GM21515 (cell line): Measurements from ENCODE around the gene GBE1.
"Not testable (repeated sequence)": the region's sequence is repeated elsewhere in the genome, so short reads cannot be mapped to it uniquely, and the experiment has no call there.

Source experiments
- ATAC-seq: cut with Tn5 transposase; IDR thresholded peaks from one replicate; pipeline ENCODE4 v1.9.1; 2021; ENCODE audit not compliant: unreplicated experiment

GBE1 gene

DNA sequence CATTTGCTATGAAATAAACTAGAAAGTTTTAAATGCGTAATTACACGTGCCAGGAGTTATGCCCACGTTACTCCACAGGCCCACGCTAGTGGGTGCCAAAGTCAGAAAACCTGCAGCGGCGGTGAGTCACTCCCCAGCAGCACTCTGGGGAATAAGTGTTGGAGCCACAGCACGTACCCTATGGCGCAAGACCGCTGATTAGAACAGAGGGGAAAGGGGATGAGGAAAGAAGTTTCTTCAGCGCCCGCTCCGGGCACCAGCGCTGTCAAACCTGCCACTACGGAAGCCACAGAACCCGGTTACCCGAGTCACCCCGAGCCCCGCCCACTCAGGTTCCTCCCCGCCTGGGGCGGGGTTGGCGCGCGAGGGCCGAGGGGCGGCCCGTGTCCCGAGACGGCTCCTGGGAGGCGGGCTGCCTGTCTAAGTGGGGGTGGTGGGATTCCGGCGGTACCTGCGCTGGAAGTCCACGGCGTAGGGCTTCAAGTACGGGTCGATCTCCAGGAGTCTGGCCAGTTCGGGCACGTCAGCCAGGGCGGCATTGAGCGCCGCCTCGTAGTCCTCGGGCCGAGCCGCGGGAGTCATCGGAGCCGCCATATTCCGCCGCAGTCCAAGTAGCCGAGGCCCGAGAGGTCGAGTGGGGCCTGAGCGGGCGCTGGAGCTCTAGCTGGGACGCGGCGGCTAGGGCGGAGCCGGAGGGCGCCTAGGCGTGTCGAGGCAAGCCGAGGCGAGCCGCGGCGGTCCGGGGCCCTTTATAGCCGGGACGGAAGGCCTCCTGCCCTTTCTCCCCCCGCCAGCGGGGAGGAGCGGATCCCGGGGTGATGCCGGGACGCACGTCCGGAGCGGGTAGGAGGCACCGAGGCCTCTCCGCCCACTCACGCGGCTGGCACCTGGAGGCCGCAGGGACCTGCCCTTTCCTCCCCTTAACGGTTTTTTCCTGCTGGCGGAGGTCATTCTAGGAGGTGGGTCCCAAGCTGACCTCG lies at the start of gene GBE1:
Gene GBE1, minus strand, starts transcription at position 722 of the 980 bp plus-strand sequence. Its CDS starts 128 bp downstream, at position 594.
- ATAC-seq = peak; percentile 92

GRCh38 chr3:81808900-81809299 lies 47.5 kb upstream of the GBE1 start:
- ATAC-seq = no peak

GRCh38 chr3:81799403-81799802 lies 38.0 kb upstream of the GBE1 start:
- ATAC-seq = no peak

GRCh38 chr3:81793410-81793809 lies 32.0 kb upstream of the GBE1 start:
- no peak for ATAC-seq

- ATAC-seq = no peak
Measured at GRCh38 chr3:81790117-81790516, 28.7 kb upstream of the GBE1 start.

DNA sequence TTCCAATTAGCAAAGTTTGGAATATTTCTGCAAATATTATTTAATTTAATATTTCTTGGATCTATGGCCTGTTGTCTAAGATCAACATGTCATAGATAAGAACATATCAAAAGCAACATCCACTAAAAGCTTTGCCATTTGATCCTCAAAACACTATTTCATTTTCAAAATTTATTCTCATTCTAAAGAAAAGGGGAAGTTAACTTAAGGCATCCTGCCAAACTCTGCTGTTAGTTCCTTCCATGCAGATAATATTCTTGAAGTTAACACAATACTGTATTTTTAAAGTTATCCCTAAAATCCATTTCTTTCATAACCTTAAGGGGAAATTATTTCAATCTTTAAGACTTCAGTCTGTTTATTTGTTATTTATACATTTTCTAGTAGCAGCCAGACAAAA lies 28.2 kb upstream of the GBE1 start:
- no peak for ATAC-seq

GRCh38 chr3:81788610-81789009 lies 27.2 kb upstream of the GBE1 start:
- peak; percentile 70 for ATAC-seq

- no peak for ATAC-seq
Measured at GRCh38 chr3:81788044-81788443, 26.6 kb upstream of the GBE1 start.

DNA sequence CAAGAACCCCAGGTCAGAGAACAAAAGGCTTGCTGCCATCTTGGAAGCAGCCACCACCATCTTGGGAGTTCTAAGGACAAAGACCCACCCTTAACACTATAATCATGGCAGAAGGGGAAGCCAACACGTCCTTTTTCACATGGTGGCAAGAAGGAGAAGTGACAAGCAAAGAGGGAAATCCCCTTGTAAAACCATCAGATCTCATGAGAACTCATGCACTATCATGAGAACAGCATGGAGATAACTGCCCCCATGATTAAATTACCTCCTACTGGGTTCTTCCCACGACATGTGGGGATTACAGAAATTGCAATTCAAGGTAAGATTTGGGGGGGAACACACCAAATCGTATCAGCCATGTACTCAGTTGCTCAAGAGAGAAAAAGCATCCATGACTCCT lies 21.1 kb upstream of the GBE1 start:
- no peak for ATAC-seq

DNA sequence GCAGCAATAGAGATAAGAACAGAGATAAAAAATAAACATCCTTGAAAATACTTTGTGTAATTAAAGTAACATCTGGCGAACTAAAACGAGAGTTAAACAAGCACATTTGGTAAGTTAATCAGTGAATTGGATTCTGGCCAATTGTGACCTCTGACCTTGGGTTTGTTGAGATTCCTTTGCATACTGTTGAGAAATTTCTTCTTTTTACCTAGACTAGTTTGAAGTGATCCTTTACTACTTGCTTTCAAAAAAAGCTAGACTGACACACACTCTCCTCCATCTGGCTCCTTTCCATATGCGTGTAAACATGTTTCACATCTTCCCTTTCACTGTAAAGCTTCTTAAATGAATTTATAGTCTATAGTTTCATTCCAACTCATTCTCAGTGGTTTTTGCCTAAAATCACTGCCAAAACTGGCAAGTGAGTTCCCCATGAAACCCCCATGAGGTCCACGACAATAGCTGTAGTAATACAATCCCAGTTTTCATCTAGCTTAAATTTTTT lies 17.3 kb upstream of the GBE1 start:
- no peak for ATAC-seq

DNA sequence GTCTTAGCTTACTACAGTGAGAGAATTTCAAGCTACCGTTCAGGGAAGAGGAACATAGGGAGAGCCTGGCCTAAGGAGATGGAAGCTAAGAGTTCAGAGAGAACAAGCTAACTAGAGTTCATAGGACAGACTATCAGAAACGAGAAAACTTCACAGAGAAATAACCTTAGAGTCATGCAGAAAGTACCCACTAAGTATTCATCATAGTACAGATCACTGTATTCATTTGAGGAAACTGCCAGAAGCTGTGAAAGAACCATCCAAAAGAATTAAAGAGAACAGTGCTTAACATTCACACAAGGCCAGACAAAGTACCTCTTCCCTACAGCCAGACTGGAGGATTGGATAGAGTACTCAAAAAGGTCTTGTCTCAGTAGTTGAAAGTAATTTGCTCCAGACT lies 15.2 kb upstream of the GBE1 start:
- ATAC-seq = no peak

- no peak for ATAC-seq
Measured at GRCh38 chr3:81770710-81771109, 9.3 kb upstream of the GBE1 start.

GRCh38 chr3:81769299-81769698 lies 7.9 kb upstream of the GBE1 start:
- ATAC-seq = no peak

DNA sequence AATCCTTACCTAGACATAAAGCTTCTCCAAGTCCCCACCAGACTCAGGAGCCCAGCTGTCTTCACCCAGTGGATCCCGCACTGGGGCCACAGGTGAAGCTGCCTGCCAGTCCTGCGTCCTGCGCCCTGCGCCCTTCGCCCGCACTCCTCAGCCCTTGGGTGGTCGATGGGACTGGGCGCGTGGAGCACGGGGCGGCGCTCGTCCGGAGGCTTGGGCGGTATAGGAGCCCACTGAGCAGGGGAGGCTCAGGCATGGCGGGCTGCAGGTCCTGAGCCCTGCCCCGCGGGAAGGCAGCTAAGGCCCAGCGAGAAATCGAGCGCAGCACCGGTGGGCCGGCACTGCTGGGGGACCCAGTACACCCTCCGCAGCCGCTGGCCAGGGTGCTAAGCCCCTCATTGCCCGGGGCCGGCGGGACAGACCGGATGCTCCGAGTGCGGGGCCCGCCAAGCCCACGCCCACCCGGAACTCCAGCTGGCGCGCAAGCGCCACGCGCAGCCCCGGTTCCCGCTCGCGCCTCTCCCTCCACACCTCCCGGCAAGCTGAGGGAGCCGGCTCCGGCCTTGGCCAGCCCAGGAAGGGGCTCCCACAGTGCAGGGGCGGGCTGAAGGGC lies 5.9 kb upstream of the GBE1 start:
- ATAC-seq = not testable (repeated sequence)

- no peak for ATAC-seq
Measured at GRCh38 chr3:81765400-81765799, 4.0 kb upstream of the GBE1 start.

DNA sequence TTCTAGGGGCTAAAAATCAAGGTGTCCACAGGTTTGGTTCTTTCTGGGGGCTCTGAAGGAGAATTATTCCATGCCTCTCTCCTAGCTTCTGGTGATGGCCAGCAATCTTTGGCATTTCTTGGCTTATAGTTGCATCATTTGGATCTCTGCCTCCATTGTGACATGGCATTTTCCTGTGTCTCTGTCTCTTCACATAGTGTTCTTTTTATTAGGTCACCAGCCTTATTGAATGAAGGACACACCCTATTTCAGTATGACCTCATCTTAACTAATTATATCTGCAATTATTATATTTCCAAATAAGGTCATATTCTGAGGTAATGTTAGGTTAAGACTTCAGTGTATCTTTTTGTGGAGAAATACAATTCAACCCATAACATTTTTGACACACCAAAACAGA lies 3.2 kb upstream of the GBE1 start:
- no peak for ATAC-seq

DNA sequence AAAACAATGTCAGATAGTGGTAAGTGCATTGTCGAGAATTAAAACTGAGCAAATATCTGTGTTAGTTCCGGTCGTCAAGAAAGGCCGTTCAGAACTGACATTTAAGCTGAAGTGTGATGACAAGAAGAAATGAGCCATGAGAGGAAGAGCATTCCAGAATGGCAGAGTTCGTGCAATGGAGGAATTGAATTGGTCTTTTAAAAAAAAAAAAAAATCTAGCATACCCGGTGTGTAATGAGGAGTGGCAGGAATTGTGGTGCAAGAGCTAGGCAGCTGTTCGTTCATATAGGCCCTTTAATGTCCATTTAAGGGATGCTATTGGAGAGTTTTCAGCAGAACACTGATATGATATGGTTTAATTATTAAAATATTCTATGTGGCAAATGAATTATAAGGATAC lies 2.6 kb upstream of the GBE1 start:
- no peak for ATAC-seq

GRCh38 chr3:81763001-81763400 lies 1.6 kb upstream of the GBE1 start:
- ATAC-seq = no peak

DNA sequence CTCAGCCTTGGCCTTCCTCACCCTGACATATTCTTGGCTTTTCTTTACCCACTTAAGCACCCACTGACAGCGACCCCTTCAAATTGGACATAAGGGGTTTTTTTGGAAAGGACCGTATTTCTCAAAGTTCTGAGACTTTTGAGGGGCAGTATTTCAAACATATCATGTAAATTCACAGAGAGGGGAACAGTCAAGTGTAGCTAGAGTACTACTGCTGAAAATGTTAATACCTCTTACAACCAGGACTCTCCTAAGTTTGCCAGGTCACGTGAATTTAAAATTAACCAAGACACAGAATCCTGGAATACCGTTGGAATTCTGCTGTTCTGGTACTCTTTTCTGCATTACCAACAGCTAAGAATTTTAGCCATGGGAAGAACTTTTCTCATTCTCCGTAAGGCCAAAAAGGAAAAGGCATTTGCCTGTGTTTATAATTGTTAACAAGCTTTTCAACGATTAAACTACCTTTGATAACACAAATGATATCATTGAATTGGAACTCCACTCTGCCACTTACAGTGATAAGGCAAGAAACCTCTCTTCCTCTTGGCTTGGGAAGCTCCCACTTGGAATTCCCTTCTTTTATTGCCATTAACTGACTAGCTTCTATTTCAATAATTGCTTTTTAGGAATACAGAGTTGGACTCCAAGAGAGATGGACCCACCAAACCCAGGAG lies 597 bp upstream of the GBE1 start:
- ATAC-seq = no peak

DNA sequence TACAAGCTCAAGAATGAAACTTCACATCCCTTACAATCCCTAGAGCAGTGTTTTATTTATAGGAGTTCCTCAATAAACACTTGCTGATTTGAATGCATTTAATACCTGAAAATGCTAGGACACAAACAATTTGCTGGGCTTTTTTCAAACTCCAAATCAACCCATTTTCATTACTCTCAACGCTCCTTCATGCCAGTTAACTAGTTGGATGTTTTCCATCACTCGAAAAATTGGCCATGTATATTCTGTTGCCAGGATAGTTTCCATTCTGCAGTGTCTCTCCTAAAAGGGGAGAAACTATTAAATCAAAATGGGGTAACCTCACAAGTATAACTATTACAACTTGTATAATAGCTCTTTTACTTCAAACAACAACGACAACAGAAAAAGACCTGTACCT lies 1.2 kb downstream of the GBE1 start:
- no peak for ATAC-seq

- not testable (repeated sequence) for ATAC-seq
Measured at GRCh38 chr3:81758771-81759170, 2.7 kb downstream of the GBE1 start.

- no peak for ATAC-seq
Measured at GRCh38 chr3:81758275-81758674, 3.2 kb downstream of the GBE1 start.
